Neural progenitor cell (in vitro differentiated cells): Measurements from ENCODE around the gene ALKBH2. TPM values are rescaled to one million over a fixed set of nuclear protein-coding genes. Genes with fewer than 3 reads are reported as not detected.
A peak's percentile ranks its signal among the peaks of the same experiment; 100 is the strongest.
"Not testable (repeated sequence)": the region's sequence is repeated elsewhere in the genome, so short reads cannot be mapped to it uniquely, and the experiment has no call there.

ENCODE experiments used
- DNase-seq: peaks from one replicate; pipeline ENCODE4 v3.0.0-alpha.2; 2016; ENCODE audit warnings: low spot score
- H2AFZ ChIP-seq: fragments of 200-600 bp; sonication (generic); replicated peaks from 2 replicates; pipeline ENCODE4 v1.6.1; 2016; ENCODE audit warnings: antibody characterized with exemption
- H3F3A ChIP-seq: fragments of 200-600 bp; sonication (generic); 2 replicates; pipeline ENCODE4 v1.6.1; 2016; ENCODE audit warnings: antibody characterized with exemption, low read depth
- H3K27ac ChIP-seq: fragments of 200-600 bp; sonication (generic); 2 replicates; pipeline ENCODE4 v1.5.1; 2016; ENCODE audit warnings: mild to moderate bottlenecking
- H3K27me3 ChIP-seq: fragments of 200-600 bp; sonication (generic); 2 replicates; pipeline ENCODE4 v1.6.1; 2016; ENCODE audit warnings: mild to moderate bottlenecking, moderate library complexity
- H3K36me3 ChIP-seq: fragments of 200-600 bp; sonication (generic); 2 replicates; pipeline ENCODE4 v1.5.1; 2016
- H3K4me1 ChIP-seq: fragments of 200-600 bp; sonication (generic); 2 replicates; pipeline ENCODE4 v1.6.1; 2016; ENCODE audit warnings: mixed run types
- H3K4me2 ChIP-seq: fragments of 200-600 bp; sonication (generic); 2 replicates; pipeline ENCODE4 v1.6.1; 2016
- H3K4me3 ChIP-seq: fragments of 200-600 bp; sonication (generic); 2 replicates; pipeline ENCODE4 v1.5.1; 2016
- H3K79me2 ChIP-seq: fragments of 200-600 bp; sonication (generic); 2 replicates; pipeline ENCODE4 v1.6.1; 2016; ENCODE audit warnings: low read depth
- H3K9ac ChIP-seq: fragments of 200-600 bp; sonication (generic); 2 replicates; pipeline ENCODE4 v1.6.1; 2016
- H3K9me3 ChIP-seq: fragments of 200-600 bp; sonication (generic); 2 replicates; pipeline ENCODE4 v1.5.1; 2016; ENCODE audit warnings: low read depth
- H4K20me1 ChIP-seq: fragments of 200-600 bp; sonication (generic); 2 replicates; pipeline ENCODE4 v1.6.1; 2016; ENCODE audit warnings: low read depth
- H3K27ac Mint-ChIP-seq: 3 replicates; pipeline ENCODE4 v1.8.0; 2021; ENCODE audit warnings: mixed read lengths
- H3K27me3 Mint-ChIP-seq: 2 replicates; pipeline ENCODE4 v1.8.0; 2022; ENCODE audit warnings: low read depth, mild to moderate bottlenecking, inconsistent platforms, moderate library complexity, mixed read lengths; ENCODE audit not compliant: insufficient read depth
- H3K36me3 Mint-ChIP-seq: 3 replicates; pipeline ENCODE4 v1.8.0; 2021; ENCODE audit warnings: mixed read lengths
- H3K4me1 Mint-ChIP-seq: 3 replicates; pipeline ENCODE4 v1.8.0; 2021; ENCODE audit warnings: mixed read lengths
- H3K4me3 Mint-ChIP-seq: 3 replicates; pipeline ENCODE4 v1.8.0; 2021; ENCODE audit warnings: mild to moderate bottlenecking, moderate library complexity, mixed read lengths
- H3K9me3 Mint-ChIP-seq: 3 replicates; pipeline ENCODE4 v1.8.0; 2020; ENCODE audit warnings: mixed read lengths
- EZH2 ChIP-seq: fragments of 200-600 bp; sonication (generic); IDR thresholded peaks from 2 replicates; pipeline ENCODE4 v1.6.1; 2017; ENCODE audit warnings: antibody characterized with exemption, mild to moderate bottlenecking, moderate library complexity
- EZH2phosphoT487 ChIP-seq: fragments of 200-600 bp; sonication (generic); IDR thresholded peaks from 2 replicates; pipeline ENCODE4 v1.6.1; 2017; ENCODE audit warnings: antibody characterized with exemption
- total RNA-seq: library from RNA; depleted of rRNA; stranded (reverse); fragments of >200 nt; gene quantifications from 2 replicates; pipeline ENCODE4 v1.2.3, GENCODE V29; 2015; ENCODE audit warnings: low replicate concordance
- TF ChIP-seq, protein P1 (sequence below): fragments of 200-600 bp; sonication (generic); IDR thresholded peaks from 2 replicates; pipeline ENCODE4 v1.5.1; 2017; ENCODE audit warnings: antibody characterized with exemption, mild to moderate bottlenecking

The ALKBH2 gene
- total RNA-seq, 1 donor from 2014 or later, result 18.5 TPM

GRCh38 chr12:109053382-109054123, 39.7 kb downstream of the ALKBH2 start:
- H3K9me3 Mint-ChIP-seq, result no peaks in the 10 kb centered on the region
- peak overlapping the region; percentile 84 for H3K27ac Mint-ChIP-seq

DNA sequence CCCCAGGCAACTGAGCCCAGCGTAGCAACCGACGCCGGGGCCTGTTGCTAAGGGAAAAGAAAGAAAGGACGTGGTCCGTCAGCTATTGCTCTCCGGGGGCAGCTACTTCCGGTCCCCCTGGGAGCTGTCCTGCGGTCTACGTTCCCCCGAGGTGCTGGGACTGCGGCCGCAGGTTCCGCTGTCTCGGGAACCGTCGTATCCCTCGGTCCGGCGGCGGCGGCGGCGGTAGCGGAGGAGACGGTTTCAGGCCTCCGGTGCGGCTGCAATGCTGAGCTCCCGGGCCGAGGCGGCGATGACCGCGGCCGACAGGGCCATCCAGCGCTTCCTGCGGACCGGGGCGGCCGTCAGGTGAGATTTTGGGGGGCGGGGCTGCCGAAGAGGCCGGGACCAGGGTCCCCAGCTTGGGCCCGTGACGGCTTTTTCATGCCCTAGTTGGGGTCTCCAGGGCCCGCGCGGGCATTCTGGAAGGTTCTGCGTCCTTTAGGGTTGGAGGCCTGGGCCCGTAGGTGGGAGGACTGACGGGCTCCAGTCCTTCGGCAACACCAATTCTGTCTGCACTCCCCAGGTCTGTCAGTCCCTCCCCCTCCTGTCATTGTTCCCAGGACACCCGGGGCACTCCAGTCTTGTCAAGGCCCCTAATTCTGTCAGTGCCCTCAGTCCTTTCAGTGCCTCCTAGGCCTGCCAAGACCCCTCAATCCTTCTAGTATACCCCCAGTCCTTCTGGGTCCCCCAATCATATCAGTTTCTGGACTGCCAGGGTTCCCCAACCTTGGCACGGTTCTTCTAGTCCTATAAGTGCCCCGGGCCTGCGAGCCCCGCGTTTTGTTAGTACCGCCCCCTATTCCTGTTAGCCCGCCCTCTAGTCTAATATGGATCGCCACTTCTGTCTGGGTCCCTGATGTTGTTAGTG, 40.6 kb downstream of the ALKBH2 start, which contains the start of gene USP30:
Gene USP30 (plus strand): TSS at position 163 of the 910 bp plus-strand sequence. CDS start 103 bp downstream, at position 266.
- H3K4me3 Mint-ChIP-seq, result peak within 1 kb of the TSS; percentile 98
- H3K27me3 Mint-ChIP-seq, result peaks cover 2% of the 10 kb centered on the region
- H4K20me1 ChIP-seq, result no peaks in the 10 kb centered on the region
- H3K4me1 ChIP-seq, result peaks cover 9% of the 10 kb centered on the region
- H3K9me3 Mint-ChIP-seq, result no peaks in the 10 kb centered on the region
- peak within 1 kb of the TSS; percentile 84 for H3K4me3 ChIP-seq
- peak within 1 kb of the TSS; percentile 95 for H2AFZ ChIP-seq
- H3K9me3 ChIP-seq, result no peaks in the 10 kb centered on the region
- peaks cover 19% of the 10 kb centered on the region for H3K4me1 Mint-ChIP-seq
- no peaks in the 10 kb centered on the region for H3F3A ChIP-seq
- TF ChIP-seq, protein P1, sequence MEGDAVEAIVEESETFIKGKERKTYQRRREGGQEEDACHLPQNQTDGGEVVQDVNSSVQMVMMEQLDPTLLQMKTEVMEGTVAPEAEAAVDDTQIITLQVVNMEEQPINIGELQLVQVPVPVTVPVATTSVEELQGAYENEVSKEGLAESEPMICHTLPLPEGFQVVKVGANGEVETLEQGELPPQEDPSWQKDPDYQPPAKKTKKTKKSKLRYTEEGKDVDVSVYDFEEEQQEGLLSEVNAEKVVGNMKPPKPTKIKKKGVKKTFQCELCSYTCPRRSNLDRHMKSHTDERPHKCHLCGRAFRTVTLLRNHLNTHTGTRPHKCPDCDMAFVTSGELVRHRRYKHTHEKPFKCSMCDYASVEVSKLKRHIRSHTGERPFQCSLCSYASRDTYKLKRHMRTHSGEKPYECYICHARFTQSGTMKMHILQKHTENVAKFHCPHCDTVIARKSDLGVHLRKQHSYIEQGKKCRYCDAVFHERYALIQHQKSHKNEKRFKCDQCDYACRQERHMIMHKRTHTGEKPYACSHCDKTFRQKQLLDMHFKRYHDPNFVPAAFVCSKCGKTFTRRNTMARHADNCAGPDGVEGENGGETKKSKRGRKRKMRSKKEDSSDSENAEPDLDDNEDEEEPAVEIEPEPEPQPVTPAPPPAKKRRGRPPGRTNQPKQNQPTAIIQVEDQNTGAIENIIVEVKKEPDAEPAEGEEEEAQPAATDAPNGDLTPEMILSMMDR, result no peak
- TF ChIP-seq EZH2phosphoT487, result no peak
- TF ChIP-seq EZH2, result no peak
- peak within 1 kb of the TSS; percentile 96 for H3K4me2 ChIP-seq
- no peaks in the 10 kb centered on the region for H3K27me3 ChIP-seq
- no peak within 1 kb of the TSS for H3K27ac ChIP-seq
- H3K27ac Mint-ChIP-seq, result peak within 1 kb of the TSS; percentile 84
- peaks cover 8% of the 10 kb centered on the region for H3K79me2 ChIP-seq
- peak within 1 kb of the TSS; percentile 69 for H3K9ac ChIP-seq
- peak; percentile 93 for DNase-seq
- H3K36me3 ChIP-seq, result no peaks in the 10 kb centered on the region
- no peaks in the 10 kb centered on the region for H3K36me3 Mint-ChIP-seq

More at GRCh38 chr12:109053382-109054123, 39.7 kb downstream of the ALKBH2 start:
- Histone ChIP-seq H3K4me2 (peak overlapping the region; percentile 96), H3K9me3 (no peaks in the 10 kb centered on the region), H2AFZ (peak overlapping the region; percentile 95), H4K20me1 (no peaks in the 10 kb centered on the region), H3K4me3 (peak overlapping the region; percentile 84), H3K27me3 (no peaks in the 10 kb centered on the region), H3K36me3 (no peaks in the 10 kb centered on the region), H3K9ac (peak overlapping the region; percentile 69), H3F3A (no peaks in the 10 kb centered on the region), H3K4me1 (peaks cover 9% of the 10 kb centered on the region), H3K79me2 (peaks cover 8% of the 10 kb centered on the region), H3K27ac (no peak overlapping the region)
- no peak for TF ChIP-seq EZH2
- TF ChIP-seq, protein P1, result no peak
- TF ChIP-seq EZH2phosphoT487, result no peak
- peaks cover 19% of the 10 kb centered on the region for H3K4me1 Mint-ChIP-seq
- H3K4me3 Mint-ChIP-seq, result peak overlapping the region; percentile 98
- DNase-seq, result peak; percentile 23
- peaks cover 2% of the 10 kb centered on the region for H3K27me3 Mint-ChIP-seq
- H3K36me3 Mint-ChIP-seq, result no peaks in the 10 kb centered on the region

DNA sequence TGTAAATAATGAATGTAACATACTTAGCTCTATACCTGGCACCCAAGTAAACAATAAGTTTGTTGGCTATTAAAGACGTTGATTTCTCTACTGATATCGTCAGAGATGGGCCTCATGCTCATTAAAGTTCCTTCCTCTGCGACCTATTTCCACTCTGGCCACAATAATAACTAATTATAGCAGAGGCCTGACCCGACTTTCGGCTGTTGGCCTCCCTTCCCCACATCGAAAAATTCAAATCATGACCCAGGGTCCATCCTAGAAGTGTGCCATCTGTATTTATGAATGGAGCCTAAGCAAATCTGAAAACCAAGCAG, 41.2 kb downstream of the ALKBH2 start:
- no peaks in the 10 kb centered on the region for H3K9me3 ChIP-seq
- H3K36me3 Mint-ChIP-seq, result no peaks in the 10 kb centered on the region
- H3K9me3 Mint-ChIP-seq, result no peaks in the 10 kb centered on the region

DNA sequence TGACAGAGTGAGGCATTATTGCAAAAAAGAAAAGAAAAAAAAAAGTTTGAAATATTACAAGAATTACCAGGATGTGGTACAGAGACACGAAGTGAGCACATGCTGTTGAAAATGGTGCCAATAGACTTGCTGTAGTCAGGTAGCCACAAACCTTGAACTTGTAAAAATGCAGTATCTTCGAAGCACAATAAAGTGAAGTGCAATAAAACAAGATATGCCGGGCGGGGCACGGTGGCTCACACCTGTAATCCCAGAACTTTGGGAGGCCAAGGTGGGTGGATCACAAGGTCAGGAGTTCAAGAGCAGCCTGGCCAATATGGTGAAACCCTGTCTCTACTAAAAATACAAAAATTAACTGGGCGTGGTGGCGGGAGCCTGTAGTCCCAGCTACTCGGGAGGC, 43.5 kb downstream of the ALKBH2 start:
- H3K4me3 ChIP-seq, H3K27ac ChIP-seq, H2AFZ ChIP-seq, DNase-seq, H3K27me3 Mint-ChIP-seq, H3K9ac ChIP-seq, H3F3A ChIP-seq, H3K4me1 ChIP-seq, H3K4me2 ChIP-seq, H3K79me2 ChIP-seq, H3K27me3 ChIP-seq, H3K9me3 Mint-ChIP-seq, H4K20me1 ChIP-seq, H3K27ac Mint-ChIP-seq, H3K4me3 Mint-ChIP-seq, H3K36me3 ChIP-seq, H3K36me3 Mint-ChIP-seq, H3K9me3 ChIP-seq: not testable (repeated sequence)
- peaks cover 19% of the 10 kb centered on the region for H3K4me1 Mint-ChIP-seq

More for the DNA sequence above, 41.2 kb downstream of the ALKBH2 start:
- H3K4me3 ChIP-seq, result peak overlapping the region; percentile 84
- DNase-seq, result no peak
- no peaks in the 10 kb centered on the region for H3K27me3 ChIP-seq
- Mint-ChIP-seq H3K4me3 (peak overlapping the region; percentile 98), H3K27me3 (peaks cover 2% of the 10 kb centered on the region), H3K27ac (peak overlapping the region; percentile 83), H3K4me1 (peaks cover 19% of the 10 kb centered on the region)
- H3K36me3 ChIP-seq, result no peaks in the 10 kb centered on the region
- peaks cover 9% of the 10 kb centered on the region for H3K4me1 ChIP-seq
- TF ChIP-seq, protein P1, result no peak
- TF ChIP-seq EZH2 (no peak), EZH2phosphoT487 (no peak)
- no peak overlapping the region for H3K9ac ChIP-seq
- H3K4me2 ChIP-seq, result peak overlapping the region; percentile 96
- H4K20me1 ChIP-seq, result no peaks in the 10 kb centered on the region
- peak overlapping the region; percentile 85 for H2AFZ ChIP-seq
- H3K79me2 ChIP-seq, result peaks cover 8% of the 10 kb centered on the region
- H3K27ac ChIP-seq, result no peak overlapping the region
- no peaks in the 10 kb centered on the region for H3F3A ChIP-seq

DNA sequence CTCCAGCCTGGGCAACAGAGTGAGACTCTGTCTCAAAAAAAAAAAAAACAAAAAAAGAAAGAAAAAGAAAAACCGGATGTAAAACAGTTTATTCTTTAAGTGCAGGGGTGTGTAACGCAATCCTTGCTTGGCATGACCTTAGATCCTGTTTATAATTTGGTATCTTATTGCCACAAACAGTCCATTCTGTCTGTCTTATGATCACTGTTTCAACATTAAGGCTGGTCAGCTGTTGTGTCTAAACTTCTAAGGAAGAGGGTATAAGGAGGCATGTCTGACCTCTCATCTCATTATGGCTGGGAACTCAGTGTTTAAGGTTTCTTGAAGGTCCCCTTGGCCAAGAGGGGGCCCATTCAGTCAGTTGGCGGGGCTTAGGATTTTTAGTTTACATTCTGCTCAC, 44.6 kb downstream of the ALKBH2 start:
- H3K27me3 ChIP-seq, H3K79me2 ChIP-seq, H3K36me3 ChIP-seq, H3K36me3 Mint-ChIP-seq, H3F3A ChIP-seq, H3K27ac ChIP-seq, H4K20me1 ChIP-seq, H3K9ac ChIP-seq, H3K4me3 ChIP-seq, H2AFZ ChIP-seq, H3K27me3 Mint-ChIP-seq, H3K4me1 ChIP-seq, H3K9me3 ChIP-seq, H3K4me2 ChIP-seq, H3K9me3 Mint-ChIP-seq, DNase-seq: not testable (repeated sequence)
- Mint-ChIP-seq H3K4me1 (peaks cover 14% of the 10 kb centered on the region), H3K27ac (peak overlapping the region; percentile 4), H3K4me3 (peak overlapping the region; percentile 43)
